ENCODE measurements around the gene HCN1.
"Not testable (repeated sequence)": the region's sequence is repeated elsewhere in the genome, so short reads cannot be mapped to it uniquely, and the experiment has no call there.

GRCh38 chr5:45586001-45586400 is 110.2 kb downstream of the HCN1 start:
- not testable (repeated sequence) for TF ChIP-seq CTCF (IDR thresholded peaks at IDR 0.05; ENCODE audit: control extremely low read depth in 1 of 3, insufficient read depth in 1 of 3, low read depth in 1 of 3, low read length in 3 of 3); MAX (IDR thresholded peaks at IDR 0.05); POLR2A (IDR thresholded peaks at IDR 0.05; ENCODE audit: control extremely low read depth in 1 of 2, low read depth in 2 of 2, low read length in 2 of 2); RAD21 (IDR thresholded peaks at IDR 0.05 in 1 of 2, conservative IDR thresholded peaks at IDR 0.05 in 1 of 2; ENCODE audit: low read depth in 2 of 2, low read length in 2 of 2); SRF (IDR thresholded peaks at IDR 0.05; ENCODE audit: low read depth, low read length); RFX5 (IDR thresholded peaks at IDR 0.05; ENCODE audit: borderline replicate concordance, low read depth, low read length); KDM4A (IDR thresholded peaks at IDR 0.05; ENCODE audit: low read depth, low read length, severe bottlenecking); BACH1 (IDR thresholded peaks at IDR 0.05; ENCODE audit: low read length); POLR2AphosphoS5 (IDR thresholded peaks at IDR 0.05; ENCODE audit: low read depth, low read length); TAF1 (IDR thresholded peaks at IDR 0.05; ENCODE audit: low read depth, low read length)

Data from H1 (cell line).